ENCODE measurements around the gene GNG2. TPM values are rescaled to one million over a fixed set of nuclear protein-coding genes. Genes with fewer than 3 reads are reported as not detected.

Gene GNG2
- total and polyA plus RNA-seq, 2 experiments from 2014 or later, result 9.9 to 14.8 TPM

DNA sequence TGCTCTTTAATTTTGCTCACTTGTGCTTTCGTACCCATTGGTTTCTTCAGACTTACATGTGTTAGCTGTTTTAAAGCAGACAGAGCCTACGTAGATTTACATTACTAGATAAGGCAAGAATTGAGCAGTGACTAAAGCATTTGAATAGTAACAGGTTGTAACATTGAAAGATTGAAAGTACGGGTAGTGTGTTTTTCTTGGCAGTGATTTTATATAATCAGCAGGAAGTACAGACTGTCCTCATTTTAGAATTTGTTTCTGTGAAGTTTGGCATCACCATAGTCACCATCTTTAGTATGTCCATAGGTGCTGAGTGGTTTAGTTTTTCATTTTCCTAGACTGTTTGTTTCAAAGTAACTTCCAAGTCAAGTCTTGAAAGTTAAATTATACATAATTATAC is 142.9 kb downstream of the GNG2 start (continued):
- TF ChIP-seq EZH2 (IDR thresholded peaks at IDR 0.05; ENCODE audit: low read depth, unreplicated experiment) (no peak), CREB1 (CRISPR knock-in tag; IDR thresholded peaks at IDR 0.05; ENCODE audit: low read depth) (no peak), ZNF114 (CRISPR knock-in tag; IDR thresholded peaks at IDR 0.05) (no peak), POLR2AphosphoS5 (IDR thresholded peaks at IDR 0.05; ENCODE audit: low read depth) (no peak), ZNF331 (CRISPR knock-in tag; IDR thresholded peaks at IDR 0.05; ENCODE audit: low read depth) (no peak), STAT1 (IDR thresholded peaks at IDR 0.05; ENCODE audit: unreplicated experiment) (no peak)
- TF ChIP-seq, protein P1, sequence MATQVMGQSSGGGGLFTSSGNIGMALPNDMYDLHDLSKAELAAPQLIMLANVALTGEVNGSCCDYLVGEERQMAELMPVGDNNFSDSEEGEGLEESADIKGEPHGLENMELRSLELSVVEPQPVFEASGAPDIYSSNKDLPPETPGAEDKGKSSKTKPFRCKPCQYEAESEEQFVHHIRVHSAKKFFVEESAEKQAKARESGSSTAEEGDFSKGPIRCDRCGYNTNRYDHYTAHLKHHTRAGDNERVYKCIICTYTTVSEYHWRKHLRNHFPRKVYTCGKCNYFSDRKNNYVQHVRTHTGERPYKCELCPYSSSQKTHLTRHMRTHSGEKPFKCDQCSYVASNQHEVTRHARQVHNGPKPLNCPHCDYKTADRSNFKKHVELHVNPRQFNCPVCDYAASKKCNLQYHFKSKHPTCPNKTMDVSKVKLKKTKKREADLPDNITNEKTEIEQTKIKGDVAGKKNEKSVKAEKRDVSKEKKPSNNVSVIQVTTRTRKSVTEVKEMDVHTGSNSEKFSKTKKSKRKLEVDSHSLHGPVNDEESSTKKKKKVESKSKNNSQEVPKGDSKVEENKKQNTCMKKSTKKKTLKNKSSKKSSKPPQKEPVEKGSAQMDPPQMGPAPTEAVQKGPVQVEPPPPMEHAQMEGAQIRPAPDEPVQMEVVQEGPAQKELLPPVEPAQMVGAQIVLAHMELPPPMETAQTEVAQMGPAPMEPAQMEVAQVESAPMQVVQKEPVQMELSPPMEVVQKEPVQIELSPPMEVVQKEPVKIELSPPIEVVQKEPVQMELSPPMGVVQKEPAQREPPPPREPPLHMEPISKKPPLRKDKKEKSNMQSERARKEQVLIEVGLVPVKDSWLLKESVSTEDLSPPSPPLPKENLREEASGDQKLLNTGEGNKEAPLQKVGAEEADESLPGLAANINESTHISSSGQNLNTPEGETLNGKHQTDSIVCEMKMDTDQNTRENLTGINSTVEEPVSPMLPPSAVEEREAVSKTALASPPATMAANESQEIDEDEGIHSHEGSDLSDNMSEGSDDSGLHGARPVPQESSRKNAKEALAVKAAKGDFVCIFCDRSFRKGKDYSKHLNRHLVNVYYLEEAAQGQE (IDR thresholded peaks at IDR 0.05; ENCODE audit: unreplicated experiment), result no peak

DNA sequence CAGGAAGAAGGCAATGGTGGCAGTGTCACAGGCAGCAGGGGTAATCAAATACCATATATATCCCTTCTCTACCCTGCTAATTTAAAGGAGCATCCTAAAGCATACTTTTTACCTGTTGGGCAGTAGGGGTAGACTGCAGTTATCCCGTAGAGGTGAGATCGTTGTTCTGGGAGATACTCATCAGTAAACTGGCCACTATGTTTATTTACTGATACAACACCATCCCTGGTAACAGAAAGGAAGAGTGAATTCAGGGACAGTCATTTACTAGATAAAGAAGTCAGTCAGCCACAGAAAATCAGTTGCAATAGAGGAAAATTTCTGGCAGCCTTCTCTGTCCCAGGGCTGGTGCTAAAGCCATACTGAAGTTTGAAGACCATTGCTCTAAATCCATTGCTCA is 145.2 kb downstream of the GNG2 start:
- no peaks in the 10 kb centered on the region for H3K27me3 ChIP-seq (ENCODE audit: insufficient read depth)
- DNase-seq (ENCODE audit: low spot score) (no peak), ATAC-seq (no peak)
- no peak overlapping the region for H3K4me2 ChIP-seq
- Mint-ChIP-seq H3K27me3 (ENCODE audit: insufficient read depth, low read depth, poor library complexity) (peaks cover 3% of the 10 kb centered on the region), H3K4me3 (no peak overlapping the region), H3K27ac (peak overlapping the region; percentile 27; the same call in 1 of the 2 replicates), H3K36me3 (ENCODE audit: low read depth) (peaks cover 80% of the 10 kb centered on the region), H3K4me1 (peaks cover 7% of the 10 kb centered on the region; the same call in 2 of the 3 replicates), H3K9me3 (no peaks in the 10 kb centered on the region)
- H3K36me3 ChIP-seq (ENCODE audit: insufficient read depth), result peaks cover 58% of the 10 kb centered on the region
- no peak overlapping the region for H3K4me3 ChIP-seq
- H4K20me1 ChIP-seq (replicated peaks; ENCODE audit: insufficient read depth), result peaks cover 6% of the 10 kb centered on the region; the same call in 1 of the 2 replicates
- no peaks in the 10 kb centered on the region for H3F3A ChIP-seq (replicated peaks; ENCODE audit: low read depth)
- peaks cover 20% of the 10 kb centered on the region for H3K4me1 ChIP-seq (ENCODE audit: insufficient read depth)
- H2AFZ ChIP-seq, result no peak overlapping the region
- H3K79me2 ChIP-seq (replicated peaks; ENCODE audit: insufficient read depth), result no peaks in the 10 kb centered on the region; the same call in 1 of the 2 replicates
- H3K27ac ChIP-seq (ENCODE audit: low read depth), result no peak overlapping the region
- H3K9me2 ChIP-seq (ENCODE audit: insufficient read depth), result no peaks in the 10 kb centered on the region
- no peak for TF ChIP-seq STAT1 (IDR thresholded peaks at IDR 0.05; ENCODE audit: unreplicated experiment)
- TF ChIP-seq NANOG (IDR thresholded peaks at IDR 0.05; ENCODE audit: borderline replicate concordance), result no peak
- TF ChIP-seq, protein P2, sequence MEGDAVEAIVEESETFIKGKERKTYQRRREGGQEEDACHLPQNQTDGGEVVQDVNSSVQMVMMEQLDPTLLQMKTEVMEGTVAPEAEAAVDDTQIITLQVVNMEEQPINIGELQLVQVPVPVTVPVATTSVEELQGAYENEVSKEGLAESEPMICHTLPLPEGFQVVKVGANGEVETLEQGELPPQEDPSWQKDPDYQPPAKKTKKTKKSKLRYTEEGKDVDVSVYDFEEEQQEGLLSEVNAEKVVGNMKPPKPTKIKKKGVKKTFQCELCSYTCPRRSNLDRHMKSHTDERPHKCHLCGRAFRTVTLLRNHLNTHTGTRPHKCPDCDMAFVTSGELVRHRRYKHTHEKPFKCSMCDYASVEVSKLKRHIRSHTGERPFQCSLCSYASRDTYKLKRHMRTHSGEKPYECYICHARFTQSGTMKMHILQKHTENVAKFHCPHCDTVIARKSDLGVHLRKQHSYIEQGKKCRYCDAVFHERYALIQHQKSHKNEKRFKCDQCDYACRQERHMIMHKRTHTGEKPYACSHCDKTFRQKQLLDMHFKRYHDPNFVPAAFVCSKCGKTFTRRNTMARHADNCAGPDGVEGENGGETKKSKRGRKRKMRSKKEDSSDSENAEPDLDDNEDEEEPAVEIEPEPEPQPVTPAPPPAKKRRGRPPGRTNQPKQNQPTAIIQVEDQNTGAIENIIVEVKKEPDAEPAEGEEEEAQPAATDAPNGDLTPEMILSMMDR (conservative IDR thresholded peaks at IDR 0.05; ENCODE audit: low read depth in 2 of 2), result no peak
- TF ChIP-seq, protein P3, sequence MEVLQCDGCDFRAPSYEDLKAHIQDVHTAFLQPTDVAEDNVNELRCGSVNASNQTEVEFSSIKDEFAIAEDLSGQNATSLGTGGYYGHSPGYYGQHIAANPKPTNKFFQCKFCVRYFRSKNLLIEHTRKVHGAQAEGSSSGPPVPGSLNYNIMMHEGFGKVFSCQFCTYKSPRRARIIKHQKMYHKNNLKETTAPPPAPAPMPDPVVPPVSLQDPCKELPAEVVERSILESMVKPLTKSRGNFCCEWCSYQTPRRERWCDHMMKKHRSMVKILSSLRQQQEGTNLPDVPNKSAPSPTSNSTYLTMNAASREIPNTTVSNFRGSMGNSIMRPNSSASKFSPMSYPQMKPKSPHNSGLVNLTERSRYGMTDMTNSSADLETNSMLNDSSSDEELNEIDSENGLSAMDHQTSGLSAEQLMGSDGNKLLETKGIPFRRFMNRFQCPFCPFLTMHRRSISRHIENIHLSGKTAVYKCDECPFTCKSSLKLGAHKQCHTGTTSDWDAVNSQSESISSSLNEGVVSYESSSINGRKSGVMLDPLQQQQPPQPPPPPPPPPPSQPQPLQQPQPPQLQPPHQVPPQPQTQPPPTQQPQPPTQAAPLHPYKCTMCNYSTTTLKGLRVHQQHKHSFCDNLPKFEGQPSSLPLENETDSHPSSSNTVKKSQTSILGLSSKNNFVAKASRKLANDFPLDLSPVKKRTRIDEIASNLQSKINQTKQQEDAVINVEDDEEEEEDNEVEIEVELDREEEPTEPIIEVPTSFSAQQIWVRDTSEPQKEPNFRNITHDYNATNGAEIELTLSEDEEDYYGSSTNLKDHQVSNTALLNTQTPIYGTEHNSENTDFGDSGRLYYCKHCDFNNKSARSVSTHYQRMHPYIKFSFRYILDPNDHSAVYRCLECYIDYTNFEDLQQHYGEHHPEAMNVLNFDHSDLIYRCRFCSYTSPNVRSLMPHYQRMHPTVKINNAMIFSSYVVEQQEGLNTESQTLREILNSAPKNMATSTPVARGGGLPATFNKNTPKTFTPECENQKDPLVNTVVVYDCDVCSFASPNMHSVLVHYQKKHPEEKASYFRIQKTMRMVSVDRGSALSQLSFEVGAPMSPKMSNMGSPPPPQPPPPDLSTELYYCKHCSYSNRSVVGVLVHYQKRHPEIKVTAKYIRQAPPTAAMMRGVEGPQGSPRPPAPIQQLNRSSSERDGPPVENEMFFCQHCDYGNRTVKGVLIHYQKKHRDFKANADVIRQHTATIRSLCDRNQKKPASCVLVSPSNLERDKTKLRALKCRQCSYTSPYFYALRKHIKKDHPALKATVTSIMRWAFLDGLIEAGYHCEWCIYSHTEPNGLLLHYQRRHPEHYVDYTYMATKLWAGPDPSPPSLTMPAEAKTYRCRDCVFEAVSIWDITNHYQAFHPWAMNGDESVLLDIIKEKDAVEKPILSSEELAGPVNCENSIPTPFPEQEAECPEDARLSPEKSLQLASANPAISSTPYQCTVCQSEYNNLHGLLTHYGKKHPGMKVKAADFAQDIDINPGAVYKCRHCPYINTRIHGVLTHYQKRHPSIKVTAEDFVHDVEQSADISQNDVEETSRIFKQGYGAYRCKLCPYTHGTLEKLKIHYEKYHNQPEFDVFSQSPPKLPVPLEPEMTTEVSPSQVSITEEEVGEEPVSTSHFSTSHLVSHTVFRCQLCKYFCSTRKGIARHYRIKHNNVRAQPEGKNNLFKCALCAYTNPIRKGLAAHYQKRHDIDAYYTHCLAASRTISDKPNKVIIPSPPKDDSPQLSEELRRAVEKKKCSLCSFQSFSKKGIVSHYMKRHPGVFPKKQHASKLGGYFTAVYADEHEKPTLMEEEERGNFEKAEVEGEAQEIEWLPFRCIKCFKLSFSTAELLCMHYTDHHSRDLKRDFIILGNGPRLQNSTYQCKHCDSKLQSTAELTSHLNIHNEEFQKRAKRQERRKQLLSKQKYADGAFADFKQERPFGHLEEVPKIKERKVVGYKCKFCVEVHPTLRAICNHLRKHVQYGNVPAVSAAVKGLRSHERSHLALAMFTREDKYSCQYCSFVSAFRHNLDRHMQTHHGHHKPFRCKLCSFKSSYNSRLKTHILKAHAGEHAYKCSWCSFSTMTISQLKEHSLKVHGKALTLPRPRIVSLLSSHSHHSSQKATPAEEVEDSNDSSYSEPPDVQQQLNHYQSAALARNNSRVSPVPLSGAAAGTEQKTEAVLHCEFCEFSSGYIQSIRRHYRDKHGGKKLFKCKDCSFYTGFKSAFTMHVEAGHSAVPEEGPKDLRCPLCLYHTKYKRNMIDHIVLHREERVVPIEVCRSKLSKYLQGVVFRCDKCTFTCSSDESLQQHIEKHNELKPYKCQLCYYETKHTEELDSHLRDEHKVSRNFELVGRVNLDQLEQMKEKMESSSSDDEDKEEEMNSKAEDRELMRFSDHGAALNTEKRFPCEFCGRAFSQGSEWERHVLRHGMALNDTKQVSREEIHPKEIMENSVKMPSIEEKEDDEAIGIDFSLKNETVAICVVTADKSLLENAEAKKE (CRISPR knock-in tag; IDR thresholded peaks at IDR 0.05), result no peak
- TF ChIP-seq ZNF114 (CRISPR knock-in tag; IDR thresholded peaks at IDR 0.05), result no peak
- TF ChIP-seq, protein P4, sequence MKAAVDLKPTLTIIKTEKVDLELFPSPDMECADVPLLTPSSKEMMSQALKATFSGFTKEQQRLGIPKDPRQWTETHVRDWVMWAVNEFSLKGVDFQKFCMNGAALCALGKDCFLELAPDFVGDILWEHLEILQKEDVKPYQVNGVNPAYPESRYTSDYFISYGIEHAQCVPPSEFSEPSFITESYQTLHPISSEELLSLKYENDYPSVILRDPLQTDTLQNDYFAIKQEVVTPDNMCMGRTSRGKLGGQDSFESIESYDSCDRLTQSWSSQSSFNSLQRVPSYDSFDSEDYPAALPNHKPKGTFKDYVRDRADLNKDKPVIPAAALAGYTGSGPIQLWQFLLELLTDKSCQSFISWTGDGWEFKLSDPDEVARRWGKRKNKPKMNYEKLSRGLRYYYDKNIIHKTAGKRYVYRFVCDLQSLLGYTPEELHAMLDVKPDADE (IDR thresholded peaks at IDR 0.05), result no peak
- no peak for TF ChIP-seq ZNF331 (CRISPR knock-in tag; IDR thresholded peaks at IDR 0.05; ENCODE audit: low read depth)
